KMS-11 (cell line): ENCODE results near the gene RNF26.

Experiments used
- H2AFZ ChIP-seq: fragments of 200-600 bp; sonication (generic); 2 replicates; pipeline ENCODE4 v1.6.1; 2016; ENCODE audit warnings: antibody characterized with exemption, mixed run types, low read depth
- H3K27ac ChIP-seq: fragments of 200-600 bp; sonication (generic); 2 replicates; pipeline ENCODE4 v1.6.1; 2016; ENCODE audit warnings: mild to moderate bottlenecking, mixed run types
- H3K27me3 ChIP-seq: fragments of 200-600 bp; sonication (generic); 2 replicates; pipeline ENCODE4 v1.6.1; 2017; ENCODE audit warnings: mild to moderate bottlenecking, low read depth, mixed run types, moderate library complexity; ENCODE audit not compliant: insufficient read depth
- H3K36me3 ChIP-seq: fragments of 200-600 bp; sonication (generic); 2 replicates; pipeline ENCODE4 v1.6.1; 2017; ENCODE audit warnings: mild to moderate bottlenecking, mixed run types; ENCODE audit not compliant: insufficient read depth
- H3K4me1 ChIP-seq: fragments of 200-600 bp; sonication (generic); 2 replicates; pipeline ENCODE4 v1.6.1; 2016; ENCODE audit warnings: mild to moderate bottlenecking, low read depth, mixed run types; ENCODE audit not compliant: poor library complexity, severe bottlenecking
- H3K4me2 ChIP-seq: fragments of 200-600 bp; sonication (generic); 2 replicates; pipeline ENCODE4 v1.7.0; 2016; ENCODE audit warnings: mild to moderate bottlenecking, mixed run types
- H3K4me3 ChIP-seq: fragments of 200-600 bp; sonication (generic); IDR thresholded peaks from 2 replicates; pipeline ENCODE4 v1.6.1; 2017; ENCODE audit warnings: low read depth, low read length, mixed read lengths; ENCODE audit not compliant: insufficient read depth
- H3K79me2 ChIP-seq: fragments of 200-600 bp; sonication (generic); 2 replicates; pipeline ENCODE4 v1.6.1; 2016; ENCODE audit warnings: low read depth, mixed run types; ENCODE audit not compliant: insufficient read depth
- H3K9ac ChIP-seq: fragments of 200-600 bp; sonication (generic); 2 replicates; pipeline ENCODE4 v1.6.1; 2016; ENCODE audit warnings: mild to moderate bottlenecking, mixed run types
- H4K20me1 ChIP-seq: fragments of 200-600 bp; sonication (generic); 2 replicates; pipeline ENCODE4 v1.6.1; 2016; ENCODE audit warnings: mild to moderate bottlenecking, mixed run types; ENCODE audit not compliant: insufficient read depth
- CTCF ChIP-seq: fragments of 200-600 bp; sonication (generic); conservative IDR thresholded peaks from 2 replicates; pipeline ENCODE4 v1.6.1; 2017; ENCODE audit warnings: low read depth, mild to moderate bottlenecking, antibody characterized with exemption, low read length, moderate library complexity, mixed read lengths

RNF26 gene

DNA sequence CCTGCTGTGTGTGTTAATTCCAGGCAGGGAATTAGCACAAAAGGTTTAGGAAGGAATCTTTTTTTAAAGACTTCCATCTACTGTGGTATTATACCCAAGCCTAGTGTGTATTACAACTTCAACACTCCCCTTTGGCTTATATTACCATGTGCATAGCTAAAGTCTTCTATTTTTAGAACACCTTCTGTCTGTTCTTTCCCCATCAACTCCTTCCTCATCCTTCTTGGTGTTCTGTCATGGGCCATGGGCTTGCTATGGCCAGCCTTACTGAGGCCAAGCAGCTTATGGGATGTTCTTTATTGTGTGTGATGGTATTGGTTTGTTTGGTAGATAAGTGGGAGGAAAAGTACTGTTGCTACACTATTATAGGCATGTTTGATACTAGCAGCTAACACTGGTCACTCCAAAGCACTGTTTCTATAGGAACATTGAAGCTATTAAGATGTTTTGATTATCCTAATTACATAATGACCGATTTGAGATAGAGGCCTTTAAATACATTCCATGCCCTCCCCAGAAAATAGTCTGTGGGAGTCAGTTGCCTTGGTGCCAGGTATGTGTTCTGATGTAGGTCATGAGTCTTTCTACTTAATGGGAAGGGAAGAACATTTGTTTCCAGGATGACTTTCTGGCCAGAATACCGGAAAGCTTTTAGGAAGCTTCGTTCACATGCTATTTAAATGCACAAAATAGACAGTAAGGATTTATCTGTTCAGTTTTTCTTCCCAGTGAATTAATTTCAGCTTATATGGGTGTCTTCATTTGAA is 33.9 kb upstream of the RNF26 start:
- H2AFZ ChIP-seq: no peak overlapping the region
- H3K4me2 ChIP-seq: no peak overlapping the region
- H3K27me3 ChIP-seq: no peaks in the 10 kb centered on the region
- no peaks in the 10 kb centered on the region for H3K4me1 ChIP-seq
- H3K4me3 ChIP-seq: no peak overlapping the region
- H3K27ac ChIP-seq: no peak overlapping the region
- H3K36me3 ChIP-seq: no peaks in the 10 kb centered on the region
- no peaks in the 10 kb centered on the region for H4K20me1 ChIP-seq
- TF ChIP-seq CTCF: no peak
- no peaks in the 10 kb centered on the region for H3K79me2 ChIP-seq
- H3K9ac ChIP-seq: no peak overlapping the region

DNA sequence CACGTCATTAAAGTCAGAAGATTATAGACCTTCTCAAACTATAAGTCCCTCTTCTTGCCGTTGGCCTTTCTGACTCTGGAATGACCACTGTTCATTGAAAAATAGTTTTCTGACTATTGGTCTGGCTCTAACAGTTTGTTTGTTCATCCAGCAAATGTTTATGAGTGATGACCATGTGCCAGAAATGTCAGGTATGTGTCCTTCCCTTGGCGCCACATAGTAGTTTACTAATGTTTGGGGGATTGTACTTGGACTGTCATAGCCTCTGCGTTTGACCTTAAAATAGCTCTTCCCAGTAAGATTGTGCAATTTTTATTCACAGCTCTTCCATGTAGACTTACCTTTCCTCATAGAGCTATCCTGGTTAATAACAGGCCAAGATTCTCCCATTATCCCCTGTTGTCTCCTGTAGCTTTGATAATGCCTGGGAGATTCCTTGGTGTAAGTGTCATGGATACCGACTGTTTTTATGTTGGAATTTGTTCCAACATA is 31.1 kb upstream of the RNF26 start:
- no peak overlapping the region for H3K9ac ChIP-seq
- no peak overlapping the region for H3K4me2 ChIP-seq
- no peaks in the 10 kb centered on the region for H3K79me2 ChIP-seq
- H3K4me3 ChIP-seq: no peak overlapping the region
- H4K20me1 ChIP-seq: no peaks in the 10 kb centered on the region
- no peak overlapping the region for H2AFZ ChIP-seq
- TF ChIP-seq CTCF: no peak
- H3K27me3 ChIP-seq: no peaks in the 10 kb centered on the region
- no peak overlapping the region for H3K27ac ChIP-seq
- no peaks in the 10 kb centered on the region for H3K36me3 ChIP-seq
- H3K4me1 ChIP-seq: no peaks in the 10 kb centered on the region

- Histone ChIP-seq H3K36me3 (no peaks in the 10 kb centered on the region), H3K9ac (no peak overlapping the region)
Measured at GRCh38 chr11:119305556-119306372, 28.6 kb upstream of the RNF26 start.

GRCh38 chr11:119306373-119306890 is 27.9 kb upstream of the RNF26 start:
- no peak overlapping the region for H3K9ac ChIP-seq
- H4K20me1 ChIP-seq: no peaks in the 10 kb centered on the region
- no peaks in the 10 kb centered on the region for H3K36me3 ChIP-seq
- no peak overlapping the region for H3K4me3 ChIP-seq
- H3K4me2 ChIP-seq: no peak overlapping the region
- H3K27ac ChIP-seq: no peak overlapping the region
- H3K4me1 ChIP-seq: no peaks in the 10 kb centered on the region
- no peaks in the 10 kb centered on the region for H3K79me2 ChIP-seq
- no peak for TF ChIP-seq CTCF
- no peak overlapping the region for H2AFZ ChIP-seq
- no peaks in the 10 kb centered on the region for H3K27me3 ChIP-seq

More at GRCh38 chr11:119305556-119306372, 28.6 kb upstream of the RNF26 start:
- Histone ChIP-seq H3K4me3 (no peak overlapping the region), H2AFZ (no peak overlapping the region), H3K27ac (no peak overlapping the region), H3K79me2 (no peaks in the 10 kb centered on the region), H4K20me1 (no peaks in the 10 kb centered on the region), H3K27me3 (no peaks in the 10 kb centered on the region), H3K4me1 (no peaks in the 10 kb centered on the region), H3K4me2 (no peak overlapping the region)
- TF ChIP-seq CTCF: no peak
